ENCODE data around the gene SRP68. TPM values are rescaled to one million over a fixed set of nuclear protein-coding genes. Genes with fewer than 3 reads are reported as not detected.

SRP68 gene
- total RNA-seq, 1 donor from 2014 or later: 31.7 TPM

DNA sequence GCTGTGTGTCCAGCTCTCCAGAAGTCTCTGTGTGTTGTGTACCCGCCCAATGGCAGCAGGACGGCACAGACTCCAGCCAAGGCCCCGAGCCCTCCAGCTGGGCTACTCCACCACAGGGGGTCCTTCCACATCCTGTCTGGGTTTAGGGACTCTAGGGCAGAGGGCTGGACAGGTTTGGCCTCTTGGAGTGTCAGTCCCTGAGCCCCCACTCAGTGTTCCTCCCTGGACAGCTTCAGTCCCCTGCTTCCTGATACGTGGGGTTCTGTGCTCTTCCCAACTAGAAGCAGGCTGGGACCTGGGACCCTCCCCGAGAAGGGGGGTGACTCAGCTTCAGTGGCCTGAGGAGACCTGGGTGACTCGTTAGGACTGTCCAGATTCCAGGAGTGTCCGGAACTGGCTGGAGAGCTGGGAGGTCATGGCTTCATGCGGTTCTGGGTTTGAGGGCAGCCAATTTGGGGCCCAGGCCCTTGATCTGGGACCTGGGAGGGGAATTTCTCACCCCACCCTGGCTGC lies 67.5 kb downstream of the SRP68 start:
- no peak for DNase-seq (ENCODE audit: low spot score)
- H2AFZ ChIP-seq (replicated peaks): no peak overlapping the region
- no peak overlapping the region for H3K4me3 ChIP-seq
- no peak overlapping the region for H3K27ac ChIP-seq
- H3K79me2 ChIP-seq (ENCODE audit: low read depth): no peaks in the 10 kb centered on the region
- no peaks in the 10 kb centered on the region for H3K4me1 ChIP-seq
- H3K9me3 ChIP-seq (ENCODE audit: low read depth): no peaks in the 10 kb centered on the region
- Mint-ChIP-seq H3K27ac (peak overlapping the region; percentile 93), H3K36me3 (no peaks in the 10 kb centered on the region), H3K4me3 (no peak overlapping the region), H3K9me3 (no peaks in the 10 kb centered on the region), H3K27me3 (ENCODE audit: insufficient read depth, low read depth) (peaks cover 5% of the 10 kb centered on the region), H3K4me1 (no peaks in the 10 kb centered on the region)
- H3K9ac ChIP-seq: no peak overlapping the region
- H3K27me3 ChIP-seq: no peaks in the 10 kb centered on the region
- H3K4me2 ChIP-seq: no peak overlapping the region
- TF ChIP-seq CTCF (IDR thresholded peaks at IDR 0.05): no peak
- no peaks in the 10 kb centered on the region for H3F3A ChIP-seq (ENCODE audit: low read depth)
- no peaks in the 10 kb centered on the region for H4K20me1 ChIP-seq (ENCODE audit: low read depth)
- H3K36me3 ChIP-seq: no peaks in the 10 kb centered on the region

DNA sequence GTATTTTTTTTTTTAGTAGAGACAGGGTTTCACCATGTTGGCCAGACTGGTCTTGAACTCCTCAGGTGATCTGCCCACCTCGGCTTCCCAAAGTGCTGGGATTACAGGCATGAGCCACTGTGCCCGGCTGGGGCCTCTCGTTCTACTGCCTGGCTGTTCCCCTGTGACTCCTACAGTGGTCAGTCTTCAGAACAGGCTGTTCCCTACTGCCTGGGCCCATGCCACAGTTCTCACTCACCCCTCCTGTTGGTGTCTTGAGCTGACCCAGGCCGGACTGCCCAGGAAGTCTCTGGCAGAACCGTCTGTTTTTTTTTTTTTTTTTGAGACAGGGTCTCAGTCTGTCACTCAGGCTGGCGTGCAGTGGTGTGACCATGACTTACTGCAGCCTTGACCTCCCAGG lies 68.4 kb downstream of the SRP68 start:
- H3K4me3 ChIP-seq: no peak overlapping the region
- H3K27me3 ChIP-seq: no peaks in the 10 kb centered on the region
- Mint-ChIP-seq H3K36me3 (no peaks in the 10 kb centered on the region), H3K27me3 (ENCODE audit: insufficient read depth, low read depth) (peaks cover 2% of the 10 kb centered on the region), H3K9me3 (no peaks in the 10 kb centered on the region), H3K4me3 (no peak overlapping the region), H3K27ac (no peak overlapping the region), H3K4me1 (no peaks in the 10 kb centered on the region)
- H3K27ac ChIP-seq: no peak overlapping the region
- H4K20me1 ChIP-seq (ENCODE audit: low read depth): no peaks in the 10 kb centered on the region
- no peaks in the 10 kb centered on the region for H3K4me1 ChIP-seq
- no peak for TF ChIP-seq CTCF (IDR thresholded peaks at IDR 0.05)
- TF ChIP-seq EZH2phosphoT487 (IDR thresholded peaks at IDR 0.05): no peak
- no peak for TF ChIP-seq EZH2 (IDR thresholded peaks at IDR 0.05)
- no peak overlapping the region for H3K9ac ChIP-seq
- no peaks in the 10 kb centered on the region for H3K79me2 ChIP-seq (ENCODE audit: low read depth)
- no peaks in the 10 kb centered on the region for H3K9me3 ChIP-seq (ENCODE audit: low read depth)
- no peaks in the 10 kb centered on the region for H3F3A ChIP-seq (ENCODE audit: low read depth)
- H3K4me2 ChIP-seq: no peak overlapping the region
- no peak overlapping the region for H2AFZ ChIP-seq (replicated peaks)
- H3K36me3 ChIP-seq: no peaks in the 10 kb centered on the region
- DNase-seq (ENCODE audit: low spot score): no peak

- Histone ChIP-seq H3K36me3 (no peaks in the 10 kb centered on the region), H3K27me3 (no peaks in the 10 kb centered on the region), H3K4me3 (no peak overlapping the region), H3K27ac (no peak overlapping the region), H4K20me1 (ENCODE audit: low read depth) (no peaks in the 10 kb centered on the region), H3K9me3 (ENCODE audit: low read depth) (no peaks in the 10 kb centered on the region), H3K9ac (no peak overlapping the region), H3K4me1 (no peaks in the 10 kb centered on the region), H2AFZ (replicated peaks) (no peak overlapping the region), H3F3A (ENCODE audit: low read depth) (no peaks in the 10 kb centered on the region), H3K79me2 (ENCODE audit: low read depth) (no peaks in the 10 kb centered on the region), H3K4me2 (no peak overlapping the region)
- H3K27ac Mint-ChIP-seq: peak overlapping the region; percentile 50
- DNase-seq (ENCODE audit: low spot score): no peak
- TF ChIP-seq CTCF (IDR thresholded peaks at IDR 0.05) (no peak), EZH2phosphoT487 (IDR thresholded peaks at IDR 0.05) (no peak), EZH2 (IDR thresholded peaks at IDR 0.05) (no peak)
- H3K4me1 Mint-ChIP-seq: peaks cover 5% of the 10 kb centered on the region
- H3K4me3 Mint-ChIP-seq: no peak overlapping the region
- H3K27me3 Mint-ChIP-seq (ENCODE audit: insufficient read depth, low read depth): peaks cover 6% of the 10 kb centered on the region
- H3K36me3 Mint-ChIP-seq: no peaks in the 10 kb centered on the region
- no peaks in the 10 kb centered on the region for H3K9me3 Mint-ChIP-seq
Observed at GRCh38 chr17:76002100-76002499, 70.2 kb downstream of the SRP68 start.

Data from neural progenitor cell (in vitro differentiated cells).